ENCODE measurements around the gene RPUSD1.

Gene RPUSD1

GRCh38 chr16:818592-818991 lies 30.4 kb upstream of the RPUSD1 start:
- in situ Hi-C loops (cut with MboI; ENCODE audit: low pct_unique_long_range_greater_than_20kb, low sequenced_read_pairs, unreplicated experiment), result loop anchor here (10.0 kb wide), 1 partner anchor 296 kb away; no protein-coding TSS in a partner anchor
- TF ChIP-seq CTCF (IDR thresholded peaks at IDR 0.05; ENCODE audit: extremely low read depth, insufficient read depth, missing control alignments), result no peak

GRCh38 chr16:818132-818531 lies 30.0 kb upstream of the RPUSD1 start:
- in situ Hi-C loops (cut with MboI; ENCODE audit: low pct_unique_long_range_greater_than_20kb, low sequenced_read_pairs, unreplicated experiment), result loop anchor here (10.0 kb wide), 1 partner anchor 297 kb away; no protein-coding TSS in a partner anchor
- no peak for DNase-seq (ENCODE audit: low spot score)
- TF ChIP-seq CTCF (IDR thresholded peaks at IDR 0.05; ENCODE audit: extremely low read depth, insufficient read depth, missing control alignments), result no peak

More at GRCh38 chr16:818592-818991, 30.4 kb upstream of the RPUSD1 start:
- no peak for DNase-seq (ENCODE audit: low spot score)

- DNase-seq (ENCODE audit: low spot score), result no peak
- in situ Hi-C loops (cut with MboI; ENCODE audit: low pct_unique_long_range_greater_than_20kb, low sequenced_read_pairs, unreplicated experiment), result loop anchor here (10.0 kb wide), 1 partner anchor 298 kb away; no protein-coding TSS in a partner anchor
- TF ChIP-seq CTCF (IDR thresholded peaks at IDR 0.05; ENCODE audit: extremely low read depth, insufficient read depth, missing control alignments), result no peak
Measured at GRCh38 chr16:817001-817906, 29.1 kb upstream of the RPUSD1 start.

GRCh38 chr16:815861-816260 lies 27.7 kb upstream of the RPUSD1 start:
- in situ Hi-C loops (cut with MboI; ENCODE audit: low pct_unique_long_range_greater_than_20kb, low sequenced_read_pairs, unreplicated experiment), result loop anchor here (10.0 kb wide), 1 partner anchor 299 kb away; no protein-coding TSS in a partner anchor
- no peak for DNase-seq (ENCODE audit: low spot score)
- TF ChIP-seq CTCF (IDR thresholded peaks at IDR 0.05; ENCODE audit: extremely low read depth, insufficient read depth, missing control alignments), result no peak

GRCh38 chr16:814974-815373 lies 26.8 kb upstream of the RPUSD1 start:
- no peak for DNase-seq (ENCODE audit: low spot score)
- no peak for TF ChIP-seq CTCF (IDR thresholded peaks at IDR 0.05; ENCODE audit: extremely low read depth, insufficient read depth, missing control alignments)
- in situ Hi-C loops (cut with MboI; ENCODE audit: low pct_unique_long_range_greater_than_20kb, low sequenced_read_pairs, unreplicated experiment), result loop anchor here (10.0 kb wide), 1 partner anchor 300 kb away; no protein-coding TSS in a partner anchor

GRCh38 chr16:813916-814412 lies 25.8 kb upstream of the RPUSD1 start:
- DNase-seq (ENCODE audit: low spot score), result no peak
- no peak for TF ChIP-seq CTCF (IDR thresholded peaks at IDR 0.05; ENCODE audit: extremely low read depth, insufficient read depth, missing control alignments)
- in situ Hi-C loops (cut with MboI; ENCODE audit: low pct_unique_long_range_greater_than_20kb, low sequenced_read_pairs, unreplicated experiment), result loop anchor here (10.0 kb wide), 1 partner anchor 301 kb away; no protein-coding TSS in a partner anchor

Data from GM13977 (cell line).